Stomach (tissue), 9 donors: ENCODE measurements around the gene URB1. TPM values are rescaled to one million over a fixed set of nuclear protein-coding genes. Genes with fewer than 3 reads are reported as not detected.

Source experiments
- DNase-seq, 2 donors: peaks; one replicate each; pipeline versions ENCODE4 v3.0.0 to v3.0.0-alpha.2; 2013 to 2019
- H3K27ac ChIP-seq, 5 donors: fragments of 200-600 bp in 4 of 5; sonication (generic) in 4 of 5; one replicate each; pipeline ENCODE4 v1.5.1; 2013 to 2019; ENCODE audit warnings: mild to moderate bottlenecking in 1 of 5, moderate library complexity in 1 of 5
- H3K27me3 ChIP-seq, 3 donors: fragments of 200-600 bp; sonication (generic); one replicate each; pipeline ENCODE4 v1.5.1; 2017 to 2019; ENCODE audit warnings: mixed run types in 1 of 3
- H3K36me3 ChIP-seq, 4 donors: fragments of 200-600 bp; sonication (generic); 1 replicate in 3 of 4; 2 replicates in 1 of 4; pipeline ENCODE4 v1.5.1; 2016 to 2019
- H3K4me1 ChIP-seq, 4 donors: fragments of 200-600 bp; sonication (generic); one replicate each; pipeline ENCODE4 v1.5.1; 2016 to 2019
- H3K4me3 ChIP-seq, 4 donors: fragments of 200-600 bp; sonication (generic) in 3 of 4; one replicate each; pipeline ENCODE4 v1.5.1; 2016 to 2019; ENCODE audit warnings: mild to moderate bottlenecking in 1 of 4
- H3K9me3 ChIP-seq, 4 donors: fragments of 200-600 bp; sonication (generic); one replicate each; pipeline ENCODE4 v1.5.1; 2016 to 2019
- EP300 ChIP-seq: sonication (generic); formaldehyde crosslinking; IDR thresholded peaks from one replicate; pipeline ENCODE4 v1.6.1; 2017; ENCODE audit warnings: antibody characterized with exemption
- POLR2A ChIP-seq, 4 donors: fragments of 450-650 bp; IDR thresholded peaks; one replicate each; pipeline ENCODE4 v1.6.1; 2016; ENCODE audit warnings: antibody characterized with exemption in 4 of 4, control low read depth in 2 of 4, mild to moderate bottlenecking in 1 of 4, moderate library complexity in 1 of 4
- POLR2AphosphoS5 ChIP-seq, 3 donors: sonication (generic); formaldehyde crosslinking; IDR thresholded peaks; one replicate each; pipeline ENCODE4 v1.6.1; 2016; ENCODE audit warnings: antibody characterized with exemption in 3 of 3
- WGBS, 5 donors: extraction: QIAGEN DNeasy Blood & Tissue Kit in 3 of 5; methylation state at CpG; one replicate each; pipeline versions ENCODE4 v1.1.5 to v1.1.7; 2013 to 2018; 5-methylcytosine and 5-hydroxymethylcytosine counted together
- intact Hi-C: fragments of 100-400 bp; cut with DNase I; formaldehyde crosslinking; loops from one replicate; pipeline ENCODE4 v1.15.1; 2023; ENCODE audit warnings: low total_unique reads
- polyA plus RNA-seq, 3 donors: library from polyadenylated mRNA; stranded (reverse); fragments of 200-250 nt; gene quantifications; one replicate each; pipeline ENCODE4 v1.2.3, GENCODE V29; 2013
- total RNA-seq, 5 donors: library from RNA; depleted of rRNA; stranded (reverse); fragments of >200 nt; gene quantifications; one replicate each; pipeline versions ENCODE4 v1.1.0 to v1.2.3, GENCODE V29; 2014 to 2016
- TF ChIP-seq, protein P1 (sequence below), 7 experiments: fragments of 450-650 bp in 4 of 7; fragments of 200-600 bp in 3 of 7; sonication (generic) in 3 of 7; IDR thresholded peaks; one replicate each; pipeline ENCODE4 v1.5.1; 2016 to 2019; ENCODE audit warnings: antibody characterized with exemption in 7 of 7, control low read depth in 2 of 7, mild to moderate bottlenecking in 1 of 7
- donor health status: healthy with polysubstance abuse.
- donor health status: Bipolar disorder and iron deficiency.
- donor health status: healthy.

Gene URB1
- total and polyA plus RNA-seq, 8 donors: 1.2 to 16.3 (median 10.2) TPM

GRCh38 chr21:32322676-32323075, 70.1 kb downstream of the URB1 start:
- TF ChIP-seq, protein P1, sequence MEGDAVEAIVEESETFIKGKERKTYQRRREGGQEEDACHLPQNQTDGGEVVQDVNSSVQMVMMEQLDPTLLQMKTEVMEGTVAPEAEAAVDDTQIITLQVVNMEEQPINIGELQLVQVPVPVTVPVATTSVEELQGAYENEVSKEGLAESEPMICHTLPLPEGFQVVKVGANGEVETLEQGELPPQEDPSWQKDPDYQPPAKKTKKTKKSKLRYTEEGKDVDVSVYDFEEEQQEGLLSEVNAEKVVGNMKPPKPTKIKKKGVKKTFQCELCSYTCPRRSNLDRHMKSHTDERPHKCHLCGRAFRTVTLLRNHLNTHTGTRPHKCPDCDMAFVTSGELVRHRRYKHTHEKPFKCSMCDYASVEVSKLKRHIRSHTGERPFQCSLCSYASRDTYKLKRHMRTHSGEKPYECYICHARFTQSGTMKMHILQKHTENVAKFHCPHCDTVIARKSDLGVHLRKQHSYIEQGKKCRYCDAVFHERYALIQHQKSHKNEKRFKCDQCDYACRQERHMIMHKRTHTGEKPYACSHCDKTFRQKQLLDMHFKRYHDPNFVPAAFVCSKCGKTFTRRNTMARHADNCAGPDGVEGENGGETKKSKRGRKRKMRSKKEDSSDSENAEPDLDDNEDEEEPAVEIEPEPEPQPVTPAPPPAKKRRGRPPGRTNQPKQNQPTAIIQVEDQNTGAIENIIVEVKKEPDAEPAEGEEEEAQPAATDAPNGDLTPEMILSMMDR (IDR thresholded peaks at IDR 0.05): no peak
- no peak for TF ChIP-seq POLR2AphosphoS5 (IDR thresholded peaks at IDR 0.05)
- no peak for TF ChIP-seq POLR2A (IDR thresholded peaks at IDR 0.05)
- no peak for TF ChIP-seq EP300
- H3K4me3 ChIP-seq: no peak overlapping the region
- intact Hi-C loops: no loop called here
- 86 to 92% (median 90%) methylated on average over 8 to 10 of the region's 10 CpGs for WGBS, 5 donors
- no peaks in the 10 kb centered on the region for H3K9me3 ChIP-seq
- no peak overlapping the region for H3K27ac ChIP-seq
- no peak for DNase-seq
- H3K4me1 ChIP-seq: peaks cover 0 to 2% (median under 1%) of the 10 kb centered on the region in 4 donors
- peaks cover 57 to 97% (median 91%) of the 10 kb centered on the region in 4 donors for H3K36me3 ChIP-seq
- no peaks in the 10 kb centered on the region for H3K27me3 ChIP-seq

DNA sequence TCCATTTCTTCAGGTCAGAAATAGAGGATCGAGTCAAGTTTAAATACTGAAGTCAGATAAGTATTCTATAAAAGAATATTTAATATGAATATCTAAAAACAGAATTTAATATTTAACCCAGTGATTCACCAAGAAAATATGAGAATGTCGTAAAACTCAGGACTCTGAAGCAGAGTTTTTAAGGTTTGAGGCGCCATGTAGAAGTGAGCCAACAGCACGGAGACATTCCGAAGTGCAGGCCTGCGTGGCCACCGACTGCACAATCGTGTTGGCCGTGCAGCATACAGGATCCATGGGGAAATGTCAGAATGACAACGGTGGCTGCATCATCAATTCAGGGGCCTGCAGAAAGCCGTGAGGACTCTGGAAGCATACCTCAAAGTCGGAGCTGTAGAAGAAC, 70.7 kb downstream of the URB1 start:
- Histone ChIP-seq H3K27me3 (no peaks in the 10 kb centered on the region), H3K27ac (no peak overlapping the region), H3K4me3 (no peak overlapping the region), H3K4me1 (no peaks in the 10 kb centered on the region), H3K9me3 (no peaks in the 10 kb centered on the region), H3K36me3 (peaks cover 63 to 100% (median 96%) of the 10 kb centered on the region in 4 donors)
- intact Hi-C loops: no loop called here
- 91 to 93% (median 92%) methylated on average over 11 to 12 of the region's 12 CpGs for WGBS, 5 donors
- DNase-seq: no peak
- TF ChIP-seq POLR2AphosphoS5 (IDR thresholded peaks at IDR 0.05) (no peak), POLR2A (IDR thresholded peaks at IDR 0.05) (no peak), EP300 (no peak)
- TF ChIP-seq, protein P1 (IDR thresholded peaks at IDR 0.05): no peak

GRCh38 chr21:32321480-32321879, 71.3 kb downstream of the URB1 start:
- H3K4me1 ChIP-seq: no peaks in the 10 kb centered on the region
- TF ChIP-seq POLR2A (IDR thresholded peaks at IDR 0.05): no peak
- TF ChIP-seq POLR2AphosphoS5 (IDR thresholded peaks at IDR 0.05): no peak
- TF ChIP-seq, protein P1 (IDR thresholded peaks at IDR 0.05): no peak
- TF ChIP-seq EP300: no peak
- no peak overlapping the region for H3K27ac ChIP-seq
- H3K36me3 ChIP-seq: peaks cover 69 to 100% (median 100%) of the 10 kb centered on the region in 4 donors
- H3K27me3 ChIP-seq: no peaks in the 10 kb centered on the region
- no peaks in the 10 kb centered on the region for H3K9me3 ChIP-seq
- H3K4me3 ChIP-seq: no peak overlapping the region
- intact Hi-C loops: no loop called here
- WGBS, 5 donors: 86 to 97% (median 96%) methylated on average over 9 to 13 of the region's 13 CpGs
- no peak for DNase-seq

DNA sequence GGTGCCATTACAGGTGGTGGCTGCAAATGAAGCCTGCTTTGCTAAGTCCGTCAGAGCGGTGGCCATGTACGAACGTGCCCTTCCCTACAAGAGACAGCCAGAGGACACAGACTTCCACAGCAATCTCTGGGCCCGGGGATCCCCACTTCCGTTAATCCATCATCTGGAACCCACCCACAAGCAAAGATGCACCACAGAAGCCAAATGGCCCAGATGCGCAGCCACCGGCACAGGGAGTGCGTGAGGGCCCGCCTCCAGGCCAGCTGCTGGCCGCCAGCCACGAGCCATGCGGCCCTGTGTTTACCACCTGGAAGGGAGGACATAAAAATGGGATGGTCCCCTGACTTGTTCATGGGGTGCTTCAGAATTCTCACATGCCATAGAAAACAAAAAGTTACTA, 72.1 kb downstream of the URB1 start:
- H3K27me3 ChIP-seq: no peaks in the 10 kb centered on the region
- no peak overlapping the region for H3K27ac ChIP-seq
- intact Hi-C loops: no loop called here
- no peaks in the 10 kb centered on the region for H3K9me3 ChIP-seq
- DNase-seq: no peak
- no peak overlapping the region for H3K4me3 ChIP-seq
- WGBS, 5 donors: 88 to 92% (median 91%) methylated on average over 13 of the region's 13 CpGs
- no peaks in the 10 kb centered on the region for H3K4me1 ChIP-seq
- no peak for TF ChIP-seq EP300
- TF ChIP-seq POLR2A (IDR thresholded peaks at IDR 0.05): no peak
- TF ChIP-seq POLR2AphosphoS5 (IDR thresholded peaks at IDR 0.05): no peak
- TF ChIP-seq, protein P1 (IDR thresholded peaks at IDR 0.05): no peak
- H3K36me3 ChIP-seq: peaks cover 74 to 100% (median 100%) of the 10 kb centered on the region in 4 donors
